SK-N-SH (cell line): ENCODE data around the gene PLCB1. TPM values are rescaled to one million over a fixed set of nuclear protein-coding genes. Genes with fewer than 3 reads are reported as not detected.

Experiments
- CTCF ChIA-PET: fragments of 300-600, 350-600 bp; formaldehyde crosslinking; extraction: SDS; loops from one replicate; lab custom pipeline; 2021; lab: Yijun Ruan, JAX
- POLR2A ChIA-PET: fragments of 350-600 bp; sonication (Branson Sonifier 250); formaldehyde crosslinking; extraction: SDS; loops from one replicate; lab custom pipeline; 2020; ENCODE audit warnings: antibody characterized with exemption, inconsistent platforms; lab: Yijun Ruan, JAX
- DNase-seq: peaks from one replicate; pipeline ENCODE4 v3.0.0; 2012
- H2AFZ ChIP-seq: fragments of 200-600 bp; sonication (generic); 2 replicates; pipeline ENCODE4 v1.8.1; 2016; ENCODE audit warnings: antibody characterized with exemption, mild to moderate bottlenecking, low read depth
- H3F3A ChIP-seq: fragments of 200-600 bp; sonication (generic); replicated peaks from 2 replicates; pipeline ENCODE3; 2016; ENCODE audit warnings: antibody characterized with exemption, mild to moderate bottlenecking; ENCODE audit not compliant: insufficient read depth
- H3K27ac ChIP-seq, 2 experiments: fragments of 200-500 bp in 1 of 2; fragments of 200-600 bp in 1 of 2; sonication (Bioruptor generic) in 1 of 2; sonication (generic), shearing (Covaris generic) in 1 of 2; 2 replicates each; pipeline versions ENCODE4 v1.5.1 to v1.6.1; 2014 to 2016; ENCODE audit warnings: low read depth in 2 of 2, inconsistent platforms in 1 of 2, low read length in 1 of 2, mild to moderate bottlenecking in 1 of 2, mixed read lengths in 1 of 2
- H3K27me3 ChIP-seq: fragments of 200-600 bp; sonication (generic), shearing (Covaris generic); 2 replicates; pipeline ENCODE4 v1.6.1; 2016; ENCODE audit warnings: mixed run types; ENCODE audit not compliant: insufficient read depth
- H3K36me3 ChIP-seq, 2 experiments: fragments of 200-500 bp in 1 of 2; fragments of 200-600 bp in 1 of 2; sonication (Bioruptor generic) in 1 of 2; sonication (generic) in 1 of 2; replicated peaks in 1 of 2; 2 replicates each; pipeline versions ENCODE3 to v1.5.1; 2014 to 2016; ENCODE audit warnings: low read length in 1 of 2, mild to moderate bottlenecking in 1 of 2; ENCODE audit not compliant: insufficient read depth in 2 of 2, control insufficient read depth in 1 of 2
- H3K4me1 ChIP-seq, 2 experiments: fragments of 200-500 bp in 1 of 2; fragments of 200-600 bp in 1 of 2; sonication (Bioruptor generic) in 1 of 2; sonication (generic), shearing (Covaris generic) in 1 of 2; 2 replicates each; pipeline versions ENCODE4 v1.5.1 to v1.6.1; 2014 to 2016; ENCODE audit warnings: low read depth in 1 of 2, low read length in 1 of 2, mixed run types in 1 of 2; ENCODE audit not compliant: insufficient read depth in 2 of 2, control insufficient read depth in 1 of 2
- H3K4me2 ChIP-seq: fragments of 200-600 bp; sonication (generic), shearing (Covaris generic); 2 replicates; pipeline ENCODE4 v1.6.1; 2017; ENCODE audit warnings: mixed run types
- H3K4me3 ChIP-seq, 2 experiments: fragments of 200-500 bp in 1 of 2; fragments of 200-600 bp in 1 of 2; sonication (Bioruptor generic) in 1 of 2; sonication (generic), shearing (Covaris generic) in 1 of 2; 2 replicates each; pipeline versions ENCODE4 v1.5.1 to v1.8.1; 2014 to 2016; ENCODE audit warnings: low read depth in 2 of 2, inconsistent platforms in 1 of 2, low read length in 1 of 2, mild to moderate bottlenecking in 1 of 2, mixed read lengths in 1 of 2, moderate library complexity in 1 of 2
- H3K79me2 ChIP-seq: fragments of 200-600 bp; sonication (generic); 2 replicates; pipeline ENCODE4 v1.8.1; 2017; ENCODE audit warnings: mild to moderate bottlenecking; ENCODE audit not compliant: insufficient read depth
- H3K9ac ChIP-seq: fragments of 200-600 bp; sonication (generic); 2 replicates; pipeline ENCODE4 v1.6.1; 2017; ENCODE audit warnings: mixed run types
- H3K9me2 ChIP-seq: fragments of 200-600 bp; sonication (generic); 2 replicates; pipeline ENCODE4 v1.6.1; 2017; ENCODE audit warnings: mixed run types
- H3K9me3 ChIP-seq: fragments of 200-600 bp; sonication (generic); 2 replicates; pipeline ENCODE4 v1.6.1; 2017; ENCODE audit warnings: mixed run types, mild to moderate bottlenecking, moderate library complexity
- H4K20me1 ChIP-seq: fragments of 200-600 bp; sonication (generic); 2 replicates; pipeline ENCODE4 v1.6.1; 2017; ENCODE audit warnings: mild to moderate bottlenecking, mixed run types; ENCODE audit not compliant: insufficient read depth
- ELF1 ChIP-seq: IDR thresholded peaks from 2 replicates; pipeline ENCODE4 v1.4.0; 2012
- EP300 ChIP-seq, 2 experiments: IDR thresholded peaks; 2 replicates each; pipeline versions ENCODE4 v1.4.0 to v1.6.1; 2012; ENCODE audit warnings: borderline replicate concordance in 1 of 2, low read depth in 1 of 2, low read length in 1 of 2
- FOXM1 ChIP-seq: IDR thresholded peaks from 2 replicates; pipeline ENCODE4 v1.4.0; 2012; ENCODE audit warnings: low read depth, mild to moderate bottlenecking
- GABPA ChIP-seq: IDR thresholded peaks from 2 replicates; pipeline ENCODE4 v1.4.0; 2012; ENCODE audit warnings: low read depth, mild to moderate bottlenecking
- IRF3 ChIP-seq: fragments of 150-350 bp; IDR thresholded peaks from 2 replicates; pipeline ENCODE4 v1.6.1; 2016; ENCODE audit warnings: mild to moderate bottlenecking, low read depth, low read length
- JUND ChIP-seq: IDR thresholded peaks from 2 replicates; pipeline ENCODE4 v1.4.0; 2012
- MEF2A ChIP-seq: IDR thresholded peaks from 2 replicates; pipeline ENCODE4 v1.4.0; 2012; ENCODE audit warnings: low read depth, borderline replicate concordance
- MXI1 ChIP-seq: IDR thresholded peaks from 2 replicates; pipeline ENCODE4 v1.6.1; 2012; ENCODE audit warnings: mild to moderate bottlenecking, low read depth, low read length, improper control_type of control experiment
- NRF1 ChIP-seq: IDR thresholded peaks from 2 replicates; pipeline ENCODE4 v1.6.1; 2012; ENCODE audit warnings: low read depth, mild to moderate bottlenecking, low read length
- POLR2AphosphoS5 ChIP-seq: IDR thresholded peaks from 2 replicates; pipeline ENCODE4 v1.6.1; 2012; ENCODE audit warnings: low read depth, low read length
- RCOR1 ChIP-seq: fragments of 150-350 bp; IDR thresholded peaks from 2 replicates; pipeline ENCODE4 v1.6.1; 2017; ENCODE audit warnings: antibody characterized with exemption, low read length
- REST ChIP-seq: IDR thresholded peaks from 2 replicates; pipeline ENCODE4 v1.6.1; 2012; ENCODE audit warnings: mild to moderate bottlenecking, low read depth, low read length, moderate library complexity
- RFX5 ChIP-seq: IDR thresholded peaks from 2 replicates; pipeline ENCODE4 v1.6.1; 2012; ENCODE audit warnings: mild to moderate bottlenecking, improper control_type of control experiment, low read length
- SMC3 ChIP-seq: IDR thresholded peaks from 2 replicates; pipeline ENCODE4 v1.6.1; 2012; ENCODE audit warnings: low read depth, low read length, improper control_type of control experiment
- TAF1 ChIP-seq: IDR thresholded peaks from 2 replicates; pipeline ENCODE4 v1.6.1; 2012; ENCODE audit warnings: low read depth, mild to moderate bottlenecking, low read length, moderate library complexity, borderline replicate concordance
- TCF12 ChIP-seq: IDR thresholded peaks from 2 replicates; pipeline ENCODE4 v1.4.0; 2012
- USF1 ChIP-seq: IDR thresholded peaks from 2 replicates; pipeline ENCODE4 v1.4.0; 2012; ENCODE audit warnings: low read depth, borderline replicate concordance
- YY1 ChIP-seq: IDR thresholded peaks from 2 replicates; pipeline ENCODE4 v1.4.0; 2012; ENCODE audit warnings: low read depth, mild to moderate bottlenecking
- ZBTB33 ChIP-seq: IDR thresholded peaks from 2 replicates; pipeline ENCODE4 v1.4.0; 2012; ENCODE audit warnings: low read depth, borderline replicate concordance
- WGBS: methylation state at CpG from one replicate; pipeline ENCODE4 v1.1.6; 2017; ENCODE audit warnings: low lambda C conversion rate; 5-methylcytosine and 5-hydroxymethylcytosine counted together
- polyA plus RNA-seq, 3 experiments: library from polyadenylated mRNA; depleted of rRNA; stranded (reverse); fragments of >200 nt; gene quantifications; 2 replicates each; pipeline ENCODE4 v1.2.3, GENCODE V29; 2012

The PLCB1 gene
- polyA plus RNA-seq, 1 of the 3 experiments (the other 2 are of a cell fraction), result 10.5 TPM

- Histone ChIP-seq H3K9ac (no peak overlapping the region), H4K20me1 (no peaks in the 10 kb centered on the region), H2AFZ (no peak overlapping the region), H3K4me1 (peaks cover 4 to 15% of the 10 kb centered on the region in 2 experiments; a peak in 3 of 4 replicates), H3K27ac (no peak overlapping the region), H3K36me3 (peaks cover 0 to 5% of the 10 kb centered on the region in 2 experiments), H3K4me3 (no peak overlapping the region), H3K4me2 (no peak overlapping the region), H3K9me3 (no peaks in the 10 kb centered on the region), H3K79me2 (0 out of 2 replicates have a peak, but pooled peaks cover 1% of the 10 kb centered on the region), H3K9me2 (no peaks in the 10 kb centered on the region), H3F3A (no peaks in the 10 kb centered on the region), H3K27me3 (no peaks in the 10 kb centered on the region)
- 69% methylated on average over 6 of the region's 6 CpGs for WGBS
- TF ChIP-seq IRF3 (no peak), ZBTB33 (no peak), JUND (no peak), TAF1 (no peak), GABPA (no peak), USF1 (no peak), MXI1 (no peak), ELF1 (no peak), EP300 (IDR thresholded peaks at IDR 0.05; ENCODE audit: borderline replicate concordance in 1 of 2, low read depth in 1 of 2, low read length in 1 of 2) (no peak), FOXM1 (no peak), NRF1 (no peak), RCOR1 (no peak), MEF2A (no peak), YY1 (no peak), TCF12 (no peak), SMC3 (no peak), POLR2AphosphoS5 (no peak), RFX5 (no peak), REST (no peak)
- no peak for DNase-seq
- POLR2A ChIA-PET, result no interaction called here
- CTCF ChIA-PET, result interaction anchor here (0.6 to 2.3 kb wide), 10 partner anchors 9 to 318 kb away, joined by 3 to 12 read pairs (median 4); no protein-coding TSS in a partner anchor
Observed at GRCh38 chr20:8404912-8405635, 273.0 kb downstream of the PLCB1 start.
